Measurements from ENCODE around the gene ITPA. TPM values are rescaled to one million over a fixed set of nuclear protein-coding genes. Genes with fewer than 3 reads are reported as not detected.
"Not testable (repeated sequence)": the region's sequence is repeated elsewhere in the genome, so short reads cannot be mapped to it uniquely, and the experiment has no call there.

The ITPA gene
- total RNA-seq, 2 experiments from 2014 or later, result 38.2 to 42.1 TPM

GRCh38 chr20:3213226-3213625, 3.9 kb downstream of the ITPA start:
- intact Hi-C loops (cut with micrococcal nuclease), result no loop called here
- Mint-ChIP-seq H3K4me3 (no peak overlapping the region), H3K27ac (no peak overlapping the region), H3K27me3 (ENCODE audit: low read depth) (no peaks in the 10 kb centered on the region), H3K36me3 (ENCODE audit: low read depth) (peaks cover 16% of the 10 kb centered on the region), H3K4me1 (ENCODE audit: low read depth) (peaks cover 24% of the 10 kb centered on the region), H3K9me3 (no peaks in the 10 kb centered on the region)
- CTCF ChIA-PET, result interaction anchor here (0.6 to 0.7 kb wide), 2 partner anchors 98 to 104 kb away, joined by 3 read pairs; no protein-coding TSS in a partner anchor
- DNase-seq, result no peak

DNA sequence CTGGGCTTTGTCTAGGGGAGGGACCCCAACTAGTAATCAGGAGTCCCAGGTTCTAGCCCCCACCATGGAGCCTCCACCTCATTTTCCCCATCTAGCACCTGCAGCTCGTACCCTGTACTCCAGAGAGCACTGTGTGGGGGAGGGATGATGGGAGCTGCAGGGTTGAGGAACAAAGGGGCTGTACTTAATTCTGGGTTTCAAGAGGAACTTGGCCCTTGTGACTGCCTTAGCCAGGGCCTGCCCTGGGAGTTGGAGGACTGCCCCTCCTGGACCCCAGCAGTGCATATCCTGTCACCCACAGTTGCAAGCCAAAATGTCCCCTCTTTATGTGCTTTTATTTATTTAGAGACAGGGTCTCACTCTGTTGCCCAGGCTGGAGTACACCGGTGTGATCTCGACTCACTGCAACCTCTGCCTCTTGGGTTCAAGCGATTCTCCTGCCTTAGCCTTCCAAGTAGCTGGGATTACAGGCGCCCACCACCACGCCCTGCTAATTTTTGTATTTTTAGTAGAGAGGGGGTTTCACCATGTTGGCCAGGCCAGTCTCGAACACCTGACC, 6.1 kb downstream of the ITPA start:
- H3K27me3 Mint-ChIP-seq (ENCODE audit: low read depth); H3K27ac Mint-ChIP-seq; DNase-seq; H3K4me3 Mint-ChIP-seq; intact Hi-C loops (cut with micrococcal nuclease); H3K9me3 Mint-ChIP-seq: not testable (repeated sequence)
- Mint-ChIP-seq H3K4me1 (ENCODE audit: low read depth) (peaks cover 14% of the 10 kb centered on the region), H3K36me3 (ENCODE audit: low read depth) (peaks cover 19% of the 10 kb centered on the region)
- CTCF ChIA-PET, result interaction anchor here (1.3 kb wide), 1 partner anchor 101 kb away, joined by 3 read pairs; no protein-coding TSS in a partner anchor

- Mint-ChIP-seq H3K36me3 (ENCODE audit: low read depth) (peaks cover 20% of the 10 kb centered on the region), H3K4me3 (no peak overlapping the region), H3K9me3 (no peaks in the 10 kb centered on the region), H3K27ac (no peak overlapping the region), H3K27me3 (ENCODE audit: low read depth) (no peaks in the 10 kb centered on the region), H3K4me1 (ENCODE audit: low read depth) (peaks cover 21% of the 10 kb centered on the region)
- intact Hi-C loops (cut with micrococcal nuclease), result loop anchor here (1.0 kb wide), 2 partner anchors 58 to 98 kb away; no protein-coding TSS in a partner anchor
- DNase-seq, result peak; percentile 76
- CTCF ChIA-PET, result interaction anchor here (0.6 to 9.0 kb wide), 22 partner anchors 9 to 459 kb away, joined by 3 to 74 read pairs (median 4); partner anchors contain the start of gene ITPA
These were observed 9.2 kb downstream of the ITPA start for GRCh38 chr20:3218307-3218988.

- intact Hi-C loops (cut with micrococcal nuclease), result no loop called here
- H3K36me3 Mint-ChIP-seq (ENCODE audit: low read depth), result peaks cover 13% of the 10 kb centered on the region
- H3K27ac Mint-ChIP-seq, result no peak overlapping the region
- H3K27me3 Mint-ChIP-seq (ENCODE audit: low read depth), result no peaks in the 10 kb centered on the region
- DNase-seq, result no peak
- CTCF ChIA-PET, result interaction anchor here (1.3 to 9.0 kb wide), 3 partner anchors 12 to 342 kb away, joined by 3 to 74 read pairs (median 6); partner anchors contain the start of gene ITPA
- H3K4me3 Mint-ChIP-seq, result no peak overlapping the region
- peaks cover 24% of the 10 kb centered on the region for H3K4me1 Mint-ChIP-seq (ENCODE audit: low read depth)
- no peaks in the 10 kb centered on the region for H3K9me3 Mint-ChIP-seq
These were observed 12.3 kb downstream of the ITPA start for GRCh38 chr20:3221398-3222226.

GRCh38 chr20:3222635-3223600, 13.6 kb downstream of the ITPA start:
- no peaks in the 10 kb centered on the region for H3K9me3 Mint-ChIP-seq
- no peak overlapping the region for H3K4me3 Mint-ChIP-seq
- H3K27ac Mint-ChIP-seq, result peak overlapping the region; percentile 41
- peaks cover 24% of the 10 kb centered on the region for H3K4me1 Mint-ChIP-seq (ENCODE audit: low read depth)
- H3K27me3 Mint-ChIP-seq (ENCODE audit: low read depth), result no peaks in the 10 kb centered on the region
- DNase-seq, result peak; percentile 65
- peaks cover 13% of the 10 kb centered on the region for H3K36me3 Mint-ChIP-seq (ENCODE audit: low read depth)
- CTCF ChIA-PET, result interaction anchor here (0.6 to 9.0 kb wide), 5 partner anchors 11 to 341 kb away, joined by 3 to 74 read pairs (median 3); no protein-coding TSS in a partner anchor
- intact Hi-C loops (cut with micrococcal nuclease), result no loop called here

DNA sequence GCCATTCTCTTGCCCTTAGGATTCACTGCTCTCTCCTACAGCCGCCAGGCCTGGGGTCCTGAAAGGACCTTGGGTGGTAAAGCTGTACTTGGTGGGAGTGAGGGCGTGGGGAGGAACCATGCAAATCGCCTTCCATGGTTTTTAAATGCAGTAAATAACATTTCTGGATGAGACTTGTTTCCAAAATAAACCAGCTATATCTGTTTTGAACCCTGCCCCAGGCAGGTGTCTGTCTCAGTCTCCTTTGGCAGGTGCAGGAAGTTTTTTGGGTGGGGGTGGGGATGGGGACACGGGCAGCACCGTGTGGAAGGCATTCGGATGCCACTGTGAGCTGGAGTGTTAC, 14.3 kb downstream of the ITPA start:
- no peaks in the 10 kb centered on the region for H3K27me3 Mint-ChIP-seq (ENCODE audit: low read depth)
- H3K27ac Mint-ChIP-seq, result no peak overlapping the region
- peaks cover 13% of the 10 kb centered on the region for H3K36me3 Mint-ChIP-seq (ENCODE audit: low read depth)
- H3K4me1 Mint-ChIP-seq (ENCODE audit: low read depth), result peaks cover 21% of the 10 kb centered on the region
- H3K4me3 Mint-ChIP-seq, result no peak overlapping the region
- intact Hi-C loops (cut with micrococcal nuclease), result no loop called here
- CTCF ChIA-PET, result interaction anchor here (1.1 to 9.0 kb wide), 2 partner anchors 28 to 92 kb away, joined by 4 to 74 read pairs; no protein-coding TSS in a partner anchor
- no peaks in the 10 kb centered on the region for H3K9me3 Mint-ChIP-seq
- DNase-seq, result no peak

DNA sequence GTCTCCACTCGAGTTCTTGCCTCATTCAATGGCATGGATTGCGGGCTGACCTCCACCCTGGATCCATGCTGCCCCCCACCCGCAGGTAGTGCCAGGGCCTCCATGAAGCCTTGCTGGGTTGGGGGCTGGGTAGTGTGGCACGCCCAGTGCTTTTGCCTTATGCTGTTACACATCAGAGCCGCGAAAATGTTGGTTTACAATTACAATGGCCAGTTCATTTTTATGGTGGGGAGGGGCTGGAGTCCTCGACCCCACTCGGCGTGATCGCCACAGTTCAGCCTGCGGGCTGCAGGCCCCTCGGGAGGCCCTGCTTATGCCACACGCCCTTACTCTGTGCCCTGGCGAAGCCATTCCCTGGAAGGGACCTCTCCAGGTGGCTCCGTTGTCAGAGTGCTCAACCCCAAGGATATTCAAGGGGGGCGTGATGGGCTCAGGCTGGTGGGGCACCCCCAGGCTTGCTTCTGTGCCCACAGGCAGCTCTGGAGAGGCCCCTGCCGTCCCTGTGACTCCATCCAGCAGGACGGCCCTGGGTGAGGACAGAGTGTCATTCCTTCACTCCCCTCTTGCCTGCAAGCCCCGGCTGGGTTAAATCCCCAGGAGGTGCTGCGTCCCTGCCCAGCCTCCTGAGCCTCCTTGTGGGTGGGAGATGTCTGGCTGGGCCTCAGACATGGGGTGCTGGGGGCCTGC, 14.8 kb downstream of the ITPA start:
- intact Hi-C loops (cut with micrococcal nuclease), result no loop called here

GRCh38 chr20:3224681-3225421, 15.6 kb downstream of the ITPA start:
- H3K4me3 Mint-ChIP-seq, result no peak overlapping the region
- CTCF ChIA-PET, result interaction anchor here (0.6 to 9.0 kb wide), 2 partner anchors 13 to 91 kb away, joined by 3 to 74 read pairs; no protein-coding TSS in a partner anchor
- H3K27me3 Mint-ChIP-seq (ENCODE audit: low read depth), result no peaks in the 10 kb centered on the region
- DNase-seq, result no peak
- H3K4me1 Mint-ChIP-seq (ENCODE audit: low read depth), result peaks cover 21% of the 10 kb centered on the region
- intact Hi-C loops (cut with micrococcal nuclease), result no loop called here
- H3K27ac Mint-ChIP-seq, result no peak overlapping the region
- H3K36me3 Mint-ChIP-seq (ENCODE audit: low read depth), result peaks cover 12% of the 10 kb centered on the region
- H3K9me3 Mint-ChIP-seq, result no peaks in the 10 kb centered on the region

More for the DNA sequence above, 14.8 kb downstream of the ITPA start:
- Mint-ChIP-seq H3K4me1 (ENCODE audit: low read depth) (peaks cover 21% of the 10 kb centered on the region), H3K9me3 (no peaks in the 10 kb centered on the region), H3K36me3 (ENCODE audit: low read depth) (peaks cover 13% of the 10 kb centered on the region), H3K4me3 (no peak overlapping the region), H3K27ac (no peak overlapping the region), H3K27me3 (ENCODE audit: low read depth) (no peaks in the 10 kb centered on the region)
- CTCF ChIA-PET, result interaction anchor here (0.6 to 9.0 kb wide), 3 partner anchors 12 to 92 kb away, joined by 3 to 74 read pairs (median 4); no protein-coding TSS in a partner anchor
- DNase-seq, result no peak

DNA sequence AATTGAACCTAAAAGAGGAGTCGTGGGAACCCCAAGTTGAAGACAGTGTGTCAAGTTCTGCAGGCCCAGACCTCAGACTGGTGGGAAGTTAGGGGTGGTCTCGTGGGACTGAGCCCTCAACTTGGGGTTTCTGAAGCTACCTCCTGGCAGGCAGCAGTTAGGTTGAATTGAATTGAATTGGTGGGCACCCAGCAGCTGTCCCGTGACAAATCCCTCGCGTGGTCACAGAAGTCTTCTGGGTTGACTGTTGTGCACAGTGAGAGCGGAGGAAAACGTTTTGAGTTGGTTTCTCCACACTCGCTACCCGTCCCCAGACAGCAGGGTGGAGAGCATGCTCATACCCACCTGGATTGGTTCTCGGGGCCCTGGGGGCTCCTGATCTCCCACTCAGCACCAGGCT, 16.8 kb downstream of the ITPA start:
- H3K36me3 Mint-ChIP-seq (ENCODE audit: low read depth), result peaks cover 4% of the 10 kb centered on the region
- H3K4me1 Mint-ChIP-seq (ENCODE audit: low read depth), result peaks cover 20% of the 10 kb centered on the region
- intact Hi-C loops (cut with micrococcal nuclease), result no loop called here
- H3K4me3 Mint-ChIP-seq, result no peak overlapping the region
- no peak for DNase-seq
- no peaks in the 10 kb centered on the region for H3K9me3 Mint-ChIP-seq
- H3K27ac Mint-ChIP-seq, result no peak overlapping the region
- CTCF ChIA-PET, result no interaction called here
- no peaks in the 10 kb centered on the region for H3K27me3 Mint-ChIP-seq (ENCODE audit: low read depth)

- Mint-ChIP-seq H3K4me1 (ENCODE audit: low read depth) (peaks cover 16% of the 10 kb centered on the region), H3K9me3 (no peaks in the 10 kb centered on the region), H3K27me3 (ENCODE audit: low read depth) (no peaks in the 10 kb centered on the region), H3K36me3 (ENCODE audit: low read depth) (no peaks in the 10 kb centered on the region), H3K4me3 (no peak overlapping the region), H3K27ac (no peak overlapping the region)
- intact Hi-C loops (cut with micrococcal nuclease), result no loop called here
- CTCF ChIA-PET, result no interaction called here
- DNase-seq, result no peak
These were observed 17.6 kb downstream of the ITPA start for GRCh38 chr20:3226864-3227263.
